Thyroid gland (tissue), 4 donors: Measurements from ENCODE around the gene CAMTA1. TPM values are rescaled to one million over a fixed set of nuclear protein-coding genes. Genes with fewer than 3 reads are reported as not detected.

Source experiments
- DNase-seq, 2 donors: peaks; one replicate each; pipeline ENCODE4 v3.0.0-alpha.2; 2019
- H3K27ac ChIP-seq, 3 donors: fragments of 200-600 bp; sonication (generic); 1 replicate in 2 of 3; 2 replicates in 1 of 3; pipeline ENCODE4 v1.5.1; 2016 to 2019; ENCODE audit warnings: mild to moderate bottlenecking in 1 of 3, moderate library complexity in 1 of 3
- H3K27me3 ChIP-seq: fragments of 200-600 bp; sonication (generic); one replicate; pipeline ENCODE4 v1.5.1; 2019
- H3K36me3 ChIP-seq, 2 donors: fragments of 200-600 bp; sonication (generic); one replicate each; pipeline ENCODE4 v1.5.1; 2016 to 2019
- H3K4me1 ChIP-seq, 2 donors: fragments of 200-600 bp; sonication (generic); one replicate each; pipeline ENCODE4 v1.5.1; 2017 to 2019
- H3K4me3 ChIP-seq, 3 donors: fragments of 200-600 bp; sonication (generic); replicated peaks in 1 of 3; 1 replicate in 2 of 3; 2 replicates in 1 of 3; pipeline ENCODE4 v1.5.1; 2016; ENCODE audit warnings: mild to moderate bottlenecking in 1 of 3
- H3K9me3 ChIP-seq: fragments of 200-600 bp; sonication (generic); one replicate; pipeline ENCODE4 v1.5.1; 2017
- POLR2A ChIP-seq, 2 donors: fragments of 450-650 bp; IDR thresholded peaks; one replicate each; pipeline ENCODE4 v1.6.1; 2017; ENCODE audit warnings: antibody characterized with exemption in 2 of 2, mild to moderate bottlenecking in 2 of 2, moderate library complexity in 1 of 2
- WGBS, 2 donors: methylation state at CpG; one replicate each; pipeline ENCODE4 v1.1.5; 2017; 5-methylcytosine and 5-hydroxymethylcytosine counted together
- intact Hi-C: fragments of 100-400 bp; cut with DNase I; formaldehyde crosslinking; loops from one replicate; pipeline ENCODE4 v1.15.1; 2023
- total RNA-seq, 4 donors: library from RNA; depleted of rRNA; stranded (reverse); fragments of >200 nt; gene quantifications; one replicate each; pipeline ENCODE4 v1.2.3, GENCODE V29; 2016
- TF ChIP-seq, protein P1 (sequence below), 6 experiments: fragments of 200-600 bp in 3 of 6; fragments of 450-650 bp in 3 of 6; sonication (generic) in 3 of 6; IDR thresholded peaks; one replicate each; pipeline ENCODE4 v1.5.1; 2016 to 2019; ENCODE audit warnings: antibody characterized with exemption in 6 of 6, mild to moderate bottlenecking in 2 of 6, inconsistent platforms in 1 of 6, moderate library complexity in 1 of 6

Gene CAMTA1
- total RNA-seq, 4 donors from 2014 or later, result 63.9 to 124 (median 101) TPM

DNA sequence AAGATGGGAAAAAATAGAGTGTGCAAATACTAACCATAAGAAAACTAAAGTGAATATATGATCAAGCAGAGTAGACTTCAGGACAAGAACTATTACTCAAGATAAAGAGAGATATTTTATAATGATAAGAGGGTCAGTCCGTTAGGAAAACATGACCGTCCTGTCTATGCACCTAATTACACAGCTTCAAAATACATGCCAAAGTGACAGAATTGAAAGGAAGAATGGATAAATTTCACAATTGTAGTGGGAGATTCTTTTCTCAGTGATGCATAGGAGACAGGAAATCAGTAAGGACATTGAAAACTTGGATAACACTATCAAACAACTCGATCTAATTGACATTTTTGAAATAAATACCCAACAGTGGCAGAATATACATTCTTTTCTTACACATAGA lies 489.0 kb downstream of the CAMTA1 start:
- intact Hi-C loops, result no loop called here
- no peaks in the 10 kb centered on the region for H3K27me3 ChIP-seq
- WGBS, 2 donors, result 74 to 78% methylated on average over 3 of the region's 3 CpGs
- TF ChIP-seq, protein P1, sequence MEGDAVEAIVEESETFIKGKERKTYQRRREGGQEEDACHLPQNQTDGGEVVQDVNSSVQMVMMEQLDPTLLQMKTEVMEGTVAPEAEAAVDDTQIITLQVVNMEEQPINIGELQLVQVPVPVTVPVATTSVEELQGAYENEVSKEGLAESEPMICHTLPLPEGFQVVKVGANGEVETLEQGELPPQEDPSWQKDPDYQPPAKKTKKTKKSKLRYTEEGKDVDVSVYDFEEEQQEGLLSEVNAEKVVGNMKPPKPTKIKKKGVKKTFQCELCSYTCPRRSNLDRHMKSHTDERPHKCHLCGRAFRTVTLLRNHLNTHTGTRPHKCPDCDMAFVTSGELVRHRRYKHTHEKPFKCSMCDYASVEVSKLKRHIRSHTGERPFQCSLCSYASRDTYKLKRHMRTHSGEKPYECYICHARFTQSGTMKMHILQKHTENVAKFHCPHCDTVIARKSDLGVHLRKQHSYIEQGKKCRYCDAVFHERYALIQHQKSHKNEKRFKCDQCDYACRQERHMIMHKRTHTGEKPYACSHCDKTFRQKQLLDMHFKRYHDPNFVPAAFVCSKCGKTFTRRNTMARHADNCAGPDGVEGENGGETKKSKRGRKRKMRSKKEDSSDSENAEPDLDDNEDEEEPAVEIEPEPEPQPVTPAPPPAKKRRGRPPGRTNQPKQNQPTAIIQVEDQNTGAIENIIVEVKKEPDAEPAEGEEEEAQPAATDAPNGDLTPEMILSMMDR (IDR thresholded peaks at IDR 0.05), result no peak
- TF ChIP-seq POLR2A (IDR thresholded peaks at IDR 0.05), result no peak
- no peak overlapping the region for H3K27ac ChIP-seq
- H3K9me3 ChIP-seq, result no peaks in the 10 kb centered on the region
- H3K4me1 ChIP-seq, result no peaks in the 10 kb centered on the region
- no peak for DNase-seq
- H3K4me3 ChIP-seq, result no peak overlapping the region
- no peaks in the 10 kb centered on the region for H3K36me3 ChIP-seq

- no peaks in the 10 kb centered on the region for H3K36me3 ChIP-seq
- no peaks in the 10 kb centered on the region for H3K9me3 ChIP-seq
- H3K4me3 ChIP-seq, result no peak overlapping the region
- H3K27ac ChIP-seq, result no peak overlapping the region
- TF ChIP-seq POLR2A (IDR thresholded peaks at IDR 0.05), result no peak
- TF ChIP-seq, protein P1 (IDR thresholded peaks at IDR 0.05), result no peak
- no peaks in the 10 kb centered on the region for H3K27me3 ChIP-seq
- no peak for DNase-seq
- WGBS, 2 donors, result 80 to 83% methylated on average over 2 of the region's 2 CpGs
- intact Hi-C loops, result no loop called here
- no peaks in the 10 kb centered on the region for H3K4me1 ChIP-seq
These were observed 492.8 kb downstream of the CAMTA1 start for GRCh38 chr1:7278045-7278444.

GRCh38 chr1:7278827-7279765 lies 493.8 kb downstream of the CAMTA1 start:
- 56 to 58% methylated on average over 14 to 16 of the region's 16 CpGs for WGBS, 2 donors
- H3K4me1 ChIP-seq, result no peaks in the 10 kb centered on the region
- intact Hi-C loops, result no loop called here
- H3K36me3 ChIP-seq, result no peaks in the 10 kb centered on the region
- TF ChIP-seq POLR2A (IDR thresholded peaks at IDR 0.05), result no peak
- TF ChIP-seq, protein P1 (IDR thresholded peaks at IDR 0.05), result no peak
- no peak overlapping the region for H3K27ac ChIP-seq
- H3K4me3 ChIP-seq, result no peak overlapping the region
- no peak for DNase-seq
- no peaks in the 10 kb centered on the region for H3K27me3 ChIP-seq
- no peaks in the 10 kb centered on the region for H3K9me3 ChIP-seq

GRCh38 chr1:7279769-7280168 lies 494.5 kb downstream of the CAMTA1 start:
- DNase-seq, result no peak
- TF ChIP-seq, protein P1 (IDR thresholded peaks at IDR 0.05), result no peak
- TF ChIP-seq POLR2A (IDR thresholded peaks at IDR 0.05), result no peak
- WGBS, 2 donors, result 54 to 56% methylated on average over 2 of the region's 2 CpGs
- Histone ChIP-seq H3K27ac (no peak overlapping the region), H3K27me3 (no peaks in the 10 kb centered on the region), H3K4me1 (no peaks in the 10 kb centered on the region), H3K4me3 (no peak overlapping the region), H3K9me3 (no peaks in the 10 kb centered on the region), H3K36me3 (no peaks in the 10 kb centered on the region)
- intact Hi-C loops, result no loop called here

GRCh38 chr1:7280347-7280960 lies 495.2 kb downstream of the CAMTA1 start:
- Histone ChIP-seq H3K4me1 (no peaks in the 10 kb centered on the region), H3K4me3 (no peak overlapping the region), H3K9me3 (no peaks in the 10 kb centered on the region), H3K27ac (no peak overlapping the region), H3K27me3 (no peaks in the 10 kb centered on the region), H3K36me3 (no peaks in the 10 kb centered on the region)
- WGBS, 2 donors, result 72 to 76% methylated on average over 7 of the region's 7 CpGs
- no peak for TF ChIP-seq POLR2A (IDR thresholded peaks at IDR 0.05)
- TF ChIP-seq, protein P1 (IDR thresholded peaks at IDR 0.05), result no peak
- no peak for DNase-seq
- intact Hi-C loops, result no loop called here
